ENCODE results near the gene SKA2.
A peak's percentile ranks its signal among the peaks of the same experiment; 100 is the strongest.

The SKA2 gene

DNA sequence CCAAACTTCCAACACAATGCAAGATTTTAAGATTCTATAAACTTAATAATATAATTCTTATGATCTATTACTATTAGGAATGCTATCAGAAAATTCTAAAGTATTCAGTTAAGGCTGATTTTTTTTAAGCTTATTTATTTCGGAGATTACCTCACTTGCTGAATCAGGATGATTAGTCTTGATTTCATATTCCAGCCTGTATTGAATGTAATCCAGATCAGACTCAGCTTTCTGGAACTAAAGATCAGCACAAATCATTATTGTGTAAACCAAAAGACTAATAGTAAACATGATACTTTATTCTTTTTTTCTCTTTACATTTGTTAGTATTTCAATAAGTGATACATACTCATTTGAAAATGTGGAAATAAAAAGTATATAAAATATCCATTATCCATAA, 23.9 kb downstream of the SKA2 start:
- no peak for DNase-seq (ENCODE audit: low spot score)
- Histone ChIP-seq H3K27me3 (ENCODE audit: insufficient read depth, poor library complexity, severe bottlenecking) (no peaks in the 10 kb centered on the region), H3K27ac (ENCODE audit: poor library complexity, severe bottlenecking) (no peak overlapping the region), H3K36me3 (ENCODE audit: low read depth) (peaks cover 71% of the 10 kb centered on the region), H3K4me3 (ENCODE audit: severe bottlenecking) (no peak overlapping the region), H3K9me3 (ENCODE audit: severe bottlenecking) (no peaks in the 10 kb centered on the region), H3K4me1 (ENCODE audit: insufficient read depth, poor library complexity, severe bottlenecking) (no peaks in the 10 kb centered on the region)
- no peak for TF ChIP-seq CTCF (IDR thresholded peaks at IDR 0.05; ENCODE audit: poor library complexity, severe bottlenecking)
- ATAC-seq (ENCODE audit: low read depth): no peak

GRCh38 chr17:59129814-59130213, 25.2 kb downstream of the SKA2 start:
- DNase-seq (ENCODE audit: low spot score) (no peak), ATAC-seq (ENCODE audit: low read depth) (no peak)
- no peaks in the 10 kb centered on the region for H3K9me3 ChIP-seq (ENCODE audit: severe bottlenecking)
- no peaks in the 10 kb centered on the region for H3K4me1 ChIP-seq (ENCODE audit: insufficient read depth, poor library complexity, severe bottlenecking)
- peaks cover 81% of the 10 kb centered on the region for H3K36me3 ChIP-seq (ENCODE audit: low read depth)
- no peak for TF ChIP-seq CTCF (IDR thresholded peaks at IDR 0.05; ENCODE audit: poor library complexity, severe bottlenecking)
- no peak overlapping the region for H3K27ac ChIP-seq (ENCODE audit: poor library complexity, severe bottlenecking)
- no peaks in the 10 kb centered on the region for H3K27me3 ChIP-seq (ENCODE audit: insufficient read depth, poor library complexity, severe bottlenecking)
- no peak overlapping the region for H3K4me3 ChIP-seq (ENCODE audit: severe bottlenecking)

- DNase-seq (ENCODE audit: low spot score) (no peak), ATAC-seq (ENCODE audit: low read depth) (no peak)
- no peak for TF ChIP-seq CTCF (IDR thresholded peaks at IDR 0.05; ENCODE audit: poor library complexity, severe bottlenecking)
- Histone ChIP-seq H3K27ac (ENCODE audit: poor library complexity, severe bottlenecking) (no peak overlapping the region), H3K27me3 (ENCODE audit: insufficient read depth, poor library complexity, severe bottlenecking) (no peaks in the 10 kb centered on the region), H3K4me1 (ENCODE audit: insufficient read depth, poor library complexity, severe bottlenecking) (no peaks in the 10 kb centered on the region), H3K4me3 (ENCODE audit: severe bottlenecking) (no peak overlapping the region), H3K9me3 (ENCODE audit: severe bottlenecking) (no peaks in the 10 kb centered on the region), H3K36me3 (ENCODE audit: low read depth) (peaks cover 83% of the 10 kb centered on the region)
These were observed 28.1 kb downstream of the SKA2 start for GRCh38 chr17:59126809-59127417.

DNA sequence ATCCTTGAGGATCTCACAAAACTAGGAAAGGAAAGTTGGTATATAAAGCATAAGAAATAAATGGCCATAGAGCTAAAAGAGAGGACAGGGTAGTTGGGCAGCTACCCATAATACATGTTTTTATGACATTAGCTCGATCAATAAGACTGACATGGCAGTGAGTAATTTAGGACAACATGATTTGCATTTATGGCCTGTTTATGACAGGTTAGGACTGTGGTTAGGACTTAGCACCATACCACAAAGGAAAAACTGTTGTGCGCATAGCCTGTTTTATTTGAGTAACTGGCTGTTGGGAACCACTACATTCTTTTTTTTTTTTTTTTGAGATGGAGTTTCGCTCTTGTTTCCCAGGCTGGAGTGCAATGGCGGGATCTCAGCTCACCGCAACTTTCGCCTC, 30.3 kb downstream of the SKA2 start:
- Histone ChIP-seq H3K27me3 (ENCODE audit: insufficient read depth, poor library complexity, severe bottlenecking) (no peaks in the 10 kb centered on the region), H3K4me1 (ENCODE audit: insufficient read depth, poor library complexity, severe bottlenecking) (no peaks in the 10 kb centered on the region), H3K9me3 (ENCODE audit: severe bottlenecking) (no peaks in the 10 kb centered on the region), H3K36me3 (ENCODE audit: low read depth) (peaks cover 84% of the 10 kb centered on the region), H3K27ac (ENCODE audit: poor library complexity, severe bottlenecking) (no peak overlapping the region), H3K4me3 (ENCODE audit: severe bottlenecking) (no peak overlapping the region)
- DNase-seq (ENCODE audit: low spot score) (no peak), ATAC-seq (ENCODE audit: low read depth) (no peak)
- TF ChIP-seq CTCF (IDR thresholded peaks at IDR 0.05; ENCODE audit: poor library complexity, severe bottlenecking): no peak

DNA sequence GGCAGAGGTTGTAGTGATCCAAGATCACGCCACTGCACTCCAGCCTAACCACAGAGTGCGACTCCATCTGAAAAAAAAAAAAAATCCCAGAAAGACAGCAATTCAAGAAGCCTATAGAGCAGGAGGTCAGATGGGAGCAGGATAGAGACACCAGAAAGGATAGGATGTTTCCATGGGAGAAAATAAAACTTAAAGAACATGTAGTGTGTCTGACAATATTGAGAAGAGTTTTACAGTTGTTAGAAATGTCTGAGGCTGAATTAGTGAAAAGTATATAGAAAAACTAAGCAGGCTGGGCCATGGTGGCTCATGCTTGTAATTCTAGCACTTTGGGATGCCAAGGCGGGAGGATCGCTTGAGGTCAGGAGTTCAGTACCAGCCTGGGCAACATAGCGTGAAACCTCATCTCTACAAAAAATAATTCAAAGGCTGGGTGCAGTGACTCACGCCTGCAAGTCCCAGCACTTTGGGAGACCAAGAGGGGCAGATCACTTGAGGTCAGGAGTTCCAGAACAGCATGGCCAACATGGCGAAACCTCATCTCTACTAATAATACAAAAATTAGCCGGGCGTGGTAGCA, 33.0 kb downstream of the SKA2 start:
- Histone ChIP-seq H3K27me3 (ENCODE audit: insufficient read depth, poor library complexity, severe bottlenecking) (no peaks in the 10 kb centered on the region), H3K27ac (ENCODE audit: poor library complexity, severe bottlenecking) (peak overlapping the region; percentile 32), H3K4me1 (ENCODE audit: insufficient read depth, poor library complexity, severe bottlenecking) (no peaks in the 10 kb centered on the region), H3K36me3 (ENCODE audit: low read depth) (peaks cover 84% of the 10 kb centered on the region), H3K4me3 (ENCODE audit: severe bottlenecking) (no peak overlapping the region), H3K9me3 (ENCODE audit: severe bottlenecking) (no peaks in the 10 kb centered on the region)
- ATAC-seq (ENCODE audit: low read depth) (peak; percentile 61), DNase-seq (ENCODE audit: low spot score) (no peak)
- TF ChIP-seq CTCF (IDR thresholded peaks at IDR 0.05; ENCODE audit: poor library complexity, severe bottlenecking): no peak
